ENCODE data around the gene PIP4K2A.
A peak's percentile ranks its signal among the peaks of the same experiment; 100 is the strongest.

PIP4K2A gene

DNA sequence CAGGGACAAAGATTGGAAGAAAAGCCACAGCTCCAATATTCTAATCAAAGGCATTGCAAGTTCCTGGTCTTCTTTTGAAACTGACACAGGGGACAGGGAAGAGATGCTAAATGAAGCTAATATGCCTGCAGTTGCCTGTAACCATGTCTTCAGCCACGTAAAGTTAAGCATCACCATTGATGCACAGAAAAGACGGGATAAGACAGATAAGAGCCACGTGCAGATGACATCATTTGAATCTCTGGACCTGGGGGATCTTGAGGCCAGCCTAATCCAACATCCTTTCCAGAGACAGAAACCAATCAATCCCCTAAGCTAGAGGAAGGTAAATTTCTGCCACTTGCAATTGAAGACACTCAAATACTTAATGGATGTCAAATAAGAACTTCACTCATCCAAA, 93.4 kb downstream of the PIP4K2A start:
- H3K4me3 ChIP-seq (ENCODE audit: low read depth, low read length): no peak overlapping the region
- TF ChIP-seq, protein P1, sequence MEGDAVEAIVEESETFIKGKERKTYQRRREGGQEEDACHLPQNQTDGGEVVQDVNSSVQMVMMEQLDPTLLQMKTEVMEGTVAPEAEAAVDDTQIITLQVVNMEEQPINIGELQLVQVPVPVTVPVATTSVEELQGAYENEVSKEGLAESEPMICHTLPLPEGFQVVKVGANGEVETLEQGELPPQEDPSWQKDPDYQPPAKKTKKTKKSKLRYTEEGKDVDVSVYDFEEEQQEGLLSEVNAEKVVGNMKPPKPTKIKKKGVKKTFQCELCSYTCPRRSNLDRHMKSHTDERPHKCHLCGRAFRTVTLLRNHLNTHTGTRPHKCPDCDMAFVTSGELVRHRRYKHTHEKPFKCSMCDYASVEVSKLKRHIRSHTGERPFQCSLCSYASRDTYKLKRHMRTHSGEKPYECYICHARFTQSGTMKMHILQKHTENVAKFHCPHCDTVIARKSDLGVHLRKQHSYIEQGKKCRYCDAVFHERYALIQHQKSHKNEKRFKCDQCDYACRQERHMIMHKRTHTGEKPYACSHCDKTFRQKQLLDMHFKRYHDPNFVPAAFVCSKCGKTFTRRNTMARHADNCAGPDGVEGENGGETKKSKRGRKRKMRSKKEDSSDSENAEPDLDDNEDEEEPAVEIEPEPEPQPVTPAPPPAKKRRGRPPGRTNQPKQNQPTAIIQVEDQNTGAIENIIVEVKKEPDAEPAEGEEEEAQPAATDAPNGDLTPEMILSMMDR (IDR thresholded peaks at IDR 0.05; ENCODE audit: low read depth, low read length, missing control alignments): no peak
- DNase-seq (ENCODE audit: low read depth): no peak

DNA sequence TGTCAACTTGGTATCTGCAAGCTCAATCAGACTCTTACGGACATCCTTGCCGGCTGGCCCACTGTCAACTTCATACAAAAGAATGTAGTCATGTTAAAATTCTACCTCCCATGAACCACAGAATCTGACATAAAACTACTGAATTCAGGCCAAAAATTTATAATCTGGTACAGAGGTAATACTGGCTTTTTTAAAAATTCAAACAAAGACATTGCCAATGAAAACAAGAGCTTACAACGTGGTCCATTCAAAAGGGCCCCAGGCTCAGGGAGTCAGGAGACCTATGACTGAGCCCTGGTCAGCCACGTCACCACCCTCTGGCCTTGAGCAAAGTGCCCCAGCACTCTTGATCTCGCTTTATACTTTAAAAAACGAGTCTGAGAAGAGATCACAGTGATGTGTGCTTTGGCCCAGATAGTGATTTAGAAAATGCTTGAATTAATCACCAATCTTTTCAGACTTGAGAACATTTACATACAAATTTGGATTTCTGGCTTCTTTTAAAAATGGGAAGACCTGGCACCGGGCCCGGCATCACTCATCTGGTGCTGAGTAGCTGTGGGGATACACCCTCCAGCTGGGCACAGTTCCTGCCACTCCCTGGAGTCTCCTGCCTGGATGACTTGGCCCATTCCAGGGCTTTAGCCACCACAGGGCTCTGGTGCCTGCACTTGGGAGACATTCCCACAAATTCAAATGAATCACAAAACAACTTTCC, 94.1 kb downstream of the PIP4K2A start:
- no peak overlapping the region for H3K4me3 ChIP-seq (ENCODE audit: low read depth, low read length)
- DNase-seq (ENCODE audit: low read depth): no peak
- TF ChIP-seq, protein P1 (IDR thresholded peaks at IDR 0.05; ENCODE audit: low read depth, low read length, missing control alignments): no peak

DNA sequence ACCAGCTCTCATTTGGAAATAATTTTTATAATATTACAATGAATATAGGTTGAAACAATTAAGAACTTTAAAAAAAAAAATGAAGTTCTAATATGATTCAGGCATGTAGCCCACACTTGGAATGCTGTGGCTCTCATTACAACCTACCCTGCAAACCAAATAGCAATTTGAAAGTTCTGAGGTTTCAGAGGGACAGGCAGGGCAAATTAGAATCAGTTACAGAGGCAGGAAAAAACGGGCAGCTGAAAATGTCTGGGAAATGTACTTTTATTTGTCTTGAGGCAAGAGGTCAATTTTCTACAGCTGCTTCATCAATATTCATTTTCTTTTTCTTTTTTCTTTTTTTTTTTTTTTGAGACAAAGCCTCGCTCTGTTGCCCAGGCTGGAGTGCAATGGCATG, 95.3 kb downstream of the PIP4K2A start:
- no peak overlapping the region for H3K4me3 ChIP-seq (ENCODE audit: low read depth, low read length)
- TF ChIP-seq, protein P1 (IDR thresholded peaks at IDR 0.05; ENCODE audit: low read depth, low read length, missing control alignments): no peak
- DNase-seq (ENCODE audit: low read depth): no peak

DNA sequence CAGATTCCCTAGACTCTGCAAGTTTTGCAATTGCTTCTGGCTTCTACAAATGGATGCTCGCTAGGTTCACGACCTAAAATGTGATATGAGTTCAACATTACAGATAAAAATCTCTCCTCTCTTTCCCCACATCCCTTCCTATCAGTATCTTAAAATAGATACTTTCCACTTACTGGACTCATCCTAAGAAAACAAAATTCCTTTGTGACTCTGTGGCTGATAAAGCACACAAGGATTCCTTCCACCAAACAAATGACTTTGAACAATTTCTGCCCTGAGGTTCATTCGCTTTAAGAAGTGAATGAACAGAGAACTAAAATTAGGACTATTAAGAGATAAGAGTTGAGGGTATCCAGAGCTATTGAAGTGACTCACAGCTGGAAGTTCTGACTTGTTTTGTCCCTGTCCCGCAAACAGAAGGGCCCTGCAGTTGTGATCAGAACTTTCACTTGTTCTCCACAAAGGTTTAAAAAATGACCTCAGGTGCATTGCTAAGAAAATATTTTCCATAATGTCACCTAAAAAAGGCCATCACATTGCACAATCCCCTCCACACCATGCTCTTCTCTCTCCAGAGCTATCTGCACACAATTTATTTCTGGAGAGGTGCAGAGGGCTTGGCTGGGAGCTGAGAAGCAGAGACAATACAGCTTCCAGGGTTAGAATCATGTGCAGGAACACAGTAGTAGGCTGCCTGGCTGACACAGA, 96.1 kb downstream of the PIP4K2A start:
- TF ChIP-seq, protein P1 (IDR thresholded peaks at IDR 0.05; ENCODE audit: low read depth, low read length, missing control alignments): no peak
- no peak overlapping the region for H3K4me3 ChIP-seq (ENCODE audit: low read depth, low read length)
- DNase-seq (ENCODE audit: low read depth): no peak

DNA sequence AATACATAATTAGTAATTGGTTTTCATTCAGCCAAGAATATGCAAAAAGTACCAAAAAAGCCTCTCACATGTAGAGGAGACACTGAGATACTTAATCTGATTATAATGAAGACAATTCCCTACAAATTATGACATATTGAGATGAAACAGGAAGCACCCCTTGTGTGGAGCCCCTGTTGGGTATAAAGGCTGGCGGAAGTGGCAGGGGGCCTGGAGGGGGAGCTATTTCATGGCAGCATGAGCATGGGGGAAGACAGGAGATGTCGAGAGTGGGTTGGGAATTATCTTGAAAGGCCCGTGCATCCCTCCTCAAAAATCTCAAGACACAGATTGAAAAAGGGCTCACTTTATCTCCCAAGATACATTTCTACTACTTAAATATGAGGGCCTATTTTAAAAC, 96.9 kb downstream of the PIP4K2A start:
- no peak overlapping the region for H3K4me3 ChIP-seq (ENCODE audit: low read depth, low read length)
- no peak for DNase-seq (ENCODE audit: low read depth)
- TF ChIP-seq, protein P1 (IDR thresholded peaks at IDR 0.05; ENCODE audit: low read depth, low read length, missing control alignments): peak; percentile 31

DNA sequence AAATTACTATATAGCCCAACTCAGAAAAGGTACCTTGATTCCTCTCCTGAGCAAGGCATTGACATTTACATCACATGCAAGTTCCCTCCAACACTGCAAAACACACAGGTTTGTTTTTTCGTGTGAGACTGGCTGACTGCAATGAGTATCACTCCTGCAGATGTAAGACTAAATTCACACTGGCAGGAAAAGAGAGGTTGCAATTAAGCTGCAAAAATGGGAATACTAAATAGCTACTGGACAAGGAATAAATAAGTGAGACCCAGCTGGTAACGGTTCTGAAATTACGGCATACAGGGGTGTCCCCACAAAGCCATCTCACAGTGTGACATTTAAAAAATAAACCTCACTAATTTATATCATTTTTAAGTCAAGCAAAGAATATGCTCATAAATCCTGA, 97.3 kb downstream of the PIP4K2A start:
- no peak overlapping the region for H3K4me3 ChIP-seq (ENCODE audit: low read depth, low read length)
- TF ChIP-seq, protein P1 (IDR thresholded peaks at IDR 0.05; ENCODE audit: low read depth, low read length, missing control alignments): no peak
- no peak for DNase-seq (ENCODE audit: low read depth)

All from GM12864 (cell line).